GM23338 (cell line): ENCODE results near the gene AK9. TPM values are rescaled to one million over a fixed set of nuclear protein-coding genes. Genes with fewer than 3 reads are reported as not detected.
"Not testable (repeated sequence)": the region's sequence is repeated elsewhere in the genome, so short reads cannot be mapped to it uniquely, and the experiment has no call there.

ENCODE experiments used
- ATAC-seq: fragments of 200-7000 bp; cut with Tn5 transposase; 3 replicates; pipeline ENCODE4 v1.9.1; 2020
- DNase-seq: peaks from one replicate; pipeline ENCODE4 v3.0.0-alpha.2; 2015; ENCODE audit warnings: low spot score
- H2AFZ ChIP-seq: fragments of 200-600 bp; sonication (generic); 2 replicates; pipeline ENCODE4 v1.8.0; 2016; ENCODE audit warnings: antibody characterized with exemption, mild to moderate bottlenecking, moderate library complexity
- H3F3A ChIP-seq: fragments of 200-600 bp; sonication (generic); replicated peaks from 2 replicates; pipeline ENCODE4 v1.8.0; 2017; ENCODE audit warnings: antibody characterized with exemption, mixed run types, low read depth
- H3K27ac ChIP-seq: fragments of 200-600 bp; sonication (generic); 2 replicates; pipeline ENCODE4 v1.6.1; 2016; ENCODE audit warnings: low read depth
- H3K27me3 ChIP-seq: fragments of 200-600 bp; sonication (generic); 2 replicates; pipeline ENCODE4 v1.8.0; 2016; ENCODE audit warnings: mild to moderate bottlenecking, mixed run types, moderate library complexity; ENCODE audit not compliant: insufficient read depth
- H3K36me3 ChIP-seq: fragments of 200-600 bp; sonication (generic); 2 replicates; pipeline ENCODE4 v1.8.0; 2016; ENCODE audit warnings: mild to moderate bottlenecking; ENCODE audit not compliant: insufficient read depth
- H3K4me1 ChIP-seq: fragments of 200-600 bp; sonication (generic); 2 replicates; pipeline ENCODE4 v1.8.0; 2016; ENCODE audit warnings: mild to moderate bottlenecking, moderate library complexity; ENCODE audit not compliant: insufficient read depth
- H3K4me2 ChIP-seq: fragments of 200-600 bp; sonication (generic); 2 replicates; pipeline ENCODE4 v1.7.1; 2017; ENCODE audit warnings: mixed run types
- H3K4me3 ChIP-seq: fragments of 200-600 bp; sonication (generic); 2 replicates; pipeline ENCODE4 v1.6.1; 2016; ENCODE audit warnings: mixed run types
- H3K79me2 ChIP-seq: fragments of 200-600 bp; sonication (generic); replicated peaks from 2 replicates; pipeline ENCODE4 v1.8.0; 2017; ENCODE audit warnings: mild to moderate bottlenecking; ENCODE audit not compliant: insufficient read depth
- H3K9me2 ChIP-seq: fragments of 200-600 bp; sonication (generic); 2 replicates; pipeline ENCODE4 v1.8.0; 2017; ENCODE audit not compliant: insufficient read depth
- H4K20me1 ChIP-seq: fragments of 200-600 bp; sonication (generic); replicated peaks from 2 replicates; pipeline ENCODE4 v1.8.0; 2017; ENCODE audit warnings: mild to moderate bottlenecking; ENCODE audit not compliant: insufficient read depth
- H3K27ac Mint-ChIP-seq: 2 replicates; pipeline ENCODE4 v1.8.0; 2020; ENCODE audit warnings: inconsistent platforms, mild to moderate bottlenecking, moderate library complexity, mixed read lengths
- H3K27me3 Mint-ChIP-seq: 3 replicates; pipeline ENCODE4 v1.8.0; 2022; ENCODE audit warnings: low read depth, mild to moderate bottlenecking, moderate library complexity, mixed read lengths, inconsistent platforms; ENCODE audit not compliant: insufficient read depth, poor library complexity
- H3K36me3 Mint-ChIP-seq: 3 replicates; pipeline ENCODE4 v1.8.0; 2021; ENCODE audit warnings: low read depth, mild to moderate bottlenecking, inconsistent platforms, moderate library complexity, mixed read lengths
- H3K4me1 Mint-ChIP-seq: 3 replicates; pipeline ENCODE4 v1.8.0; 2020; ENCODE audit warnings: mild to moderate bottlenecking, inconsistent platforms, mixed read lengths
- H3K4me3 Mint-ChIP-seq: 3 replicates; pipeline ENCODE4 v1.8.0; 2021; ENCODE audit warnings: moderate library complexity, mild to moderate bottlenecking, inconsistent platforms, mixed read lengths
- H3K9me3 Mint-ChIP-seq: 3 replicates; pipeline ENCODE4 v1.8.0; 2020; ENCODE audit warnings: moderate library complexity, mild to moderate bottlenecking, inconsistent platforms, mixed read lengths
- CREB1 ChIP-seq: fragments of 250-450 bp; sonication (Bioruptor Pico); IDR thresholded peaks from 2 replicates; pipeline ENCODE4 v1.5.0; 2020; ENCODE audit warnings: low read depth, mild to moderate bottlenecking, moderate library complexity
- EZH2phosphoT487 ChIP-seq: fragments of 200-600 bp; sonication (generic); IDR thresholded peaks from one replicate; pipeline ENCODE4 v1.8.1; 2018; ENCODE audit warnings: antibody characterized with exemption; ENCODE audit not compliant: unreplicated experiment
- NANOG ChIP-seq: IDR thresholded peaks from 2 replicates; pipeline ENCODE4 v1.6.1; 2016; ENCODE audit warnings: antibody characterized with exemption, borderline replicate concordance
- REST ChIP-seq: IDR thresholded peaks from one replicate; pipeline ENCODE4 v1.6.1; 2018; ENCODE audit warnings: antibody characterized with exemption; ENCODE audit not compliant: unreplicated experiment
- STAT1 ChIP-seq: IDR thresholded peaks from one replicate; pipeline ENCODE4 v1.6.1; 2016; ENCODE audit warnings: antibody characterized with exemption; ENCODE audit not compliant: unreplicated experiment
- ZNF331 ChIP-seq: fragments of 250-450 bp; sonication (Bioruptor Pico); IDR thresholded peaks from 2 replicates; pipeline ENCODE4 v1.5.0; 2020; ENCODE audit warnings: low read depth, mild to moderate bottlenecking, moderate library complexity
- polyA plus RNA-seq: library from polyadenylated mRNA; unstranded; fragments of >200 nt; fragmentation: Nextera tagmentation; extraction: Ambion mirVana; gene quantifications from 2 replicates; pipeline ENCODE4 v1.2.1, GENCODE V29; 2016
- total RNA-seq: library from RNA; depleted of rRNA; stranded (reverse); fragments of >200 nt; shearing (Covaris generic); gene quantifications from 2 replicates; pipeline ENCODE4 v1.2.3, GENCODE V29; 2014

AK9 gene
- total and polyA plus RNA-seq, 2 experiments from 2014 or later, result 2.0 to 6.4 TPM

- TF ChIP-seq REST, result no peak
Measured at GRCh38 chr6:109686566-109687265, 4.3 kb downstream of the AK9 start (continued).

GRCh38 chr6:109678661-109679505, 12.1 kb downstream of the AK9 start:
- not testable (repeated sequence) for H3K27me3 Mint-ChIP-seq, H4K20me1 ChIP-seq, H3F3A ChIP-seq, H3K9me2 ChIP-seq, H3K79me2 ChIP-seq, H3K4me3 Mint-ChIP-seq, H3K27me3 ChIP-seq, H3K27ac Mint-ChIP-seq, H3K36me3 ChIP-seq, H3K4me1 ChIP-seq
- Histone ChIP-seq H3K4me3 (peak overlapping the region; percentile 56), H3K27ac (peak overlapping the region; percentile 85), H3K4me2 (peak overlapping the region; percentile 76), H2AFZ (peak overlapping the region; percentile 88)
- peak; percentile 72 for DNase-seq
- peaks cover 11% of the 10 kb centered on the region; the same call in 2 of the 3 replicates for H3K4me1 Mint-ChIP-seq
- peak; percentile 100 for ATAC-seq
- H3K9me3 Mint-ChIP-seq, result peaks cover 41% of the 10 kb centered on the region
- H3K36me3 Mint-ChIP-seq, result peaks cover 36% of the 10 kb centered on the region; the same call in 2 of the 3 replicates

- H3K4me1 ChIP-seq, result no peaks in the 10 kb centered on the region
- no peak overlapping the region; the same call in 2 of the 3 replicates for H3K4me3 Mint-ChIP-seq
- peaks cover 34% of the 10 kb centered on the region for H3K9me3 Mint-ChIP-seq
- no peaks in the 10 kb centered on the region for H3K79me2 ChIP-seq
- no peaks in the 10 kb centered on the region; the same call in 1 of the 2 replicates for H3K36me3 ChIP-seq
- H3F3A ChIP-seq, result no peaks in the 10 kb centered on the region
- TF ChIP-seq EZH2phosphoT487 (no peak), NANOG (no peak), REST (no peak), STAT1 (no peak), ZNF331 (CRISPR knock-in tag) (no peak), CREB1 (no peak)
- peak overlapping the region; percentile 76 for H3K4me2 ChIP-seq
- peaks cover 4% of the 10 kb centered on the region for H3K27me3 Mint-ChIP-seq
- ATAC-seq (no peak; the same call in 2 of the 3 replicates), DNase-seq (no peak)
- peak overlapping the region; percentile 85 for H3K27ac ChIP-seq
- peaks cover 11% of the 10 kb centered on the region; the same call in 2 of the 3 replicates for H3K4me1 Mint-ChIP-seq
- no peaks in the 10 kb centered on the region for H4K20me1 ChIP-seq
- H3K4me3 ChIP-seq, result peak overlapping the region; percentile 56; the same call in 1 of the 2 replicates
- no peaks in the 10 kb centered on the region for H3K27me3 ChIP-seq
- H3K27ac Mint-ChIP-seq, result no peak overlapping the region
- H3K36me3 Mint-ChIP-seq, result peaks cover 31% of the 10 kb centered on the region; the same call in 2 of the 3 replicates
- peak overlapping the region; percentile 88; the same call in 1 of the 2 replicates for H2AFZ ChIP-seq
- H3K9me2 ChIP-seq, result no peaks in the 10 kb centered on the region
Measured at GRCh38 chr6:109678240-109678639, 12.8 kb downstream of the AK9 start.
